NCI-H446 treated with DMSO at 0.1 percent for 48 hours (cell line): Measurements from ENCODE around the gene RTL9.
"Not testable (repeated sequence)": the region's sequence is repeated elsewhere in the genome, so short reads cannot be mapped to it uniquely, and the experiment has no call there.

Experiments
- DNase-seq: peaks from one replicate; lab custom pipeline; 2025; lab: John Stamatoyannopoulos, UW

RTL9 gene

GRCh38 chrX:110406250-110406649 is 47.6 kb downstream of the RTL9 start:
- DNase-seq, result not testable (repeated sequence)

- no peak for DNase-seq
Measured at GRCh38 chrX:110406822-110407221, 48.2 kb downstream of the RTL9 start.

GRCh38 chrX:110407910-110408545 is 49.4 kb downstream of the RTL9 start:
- peak; percentile 11 for DNase-seq
